ENCODE measurements around the gene SLC25A10. TPM values are rescaled to one million over a fixed set of nuclear protein-coding genes. Genes with fewer than 3 reads are reported as not detected.
"Not testable (repeated sequence)": the region's sequence is repeated elsewhere in the genome, so short reads cannot be mapped to it uniquely, and the experiment has no call there.

Gene SLC25A10, protein sequence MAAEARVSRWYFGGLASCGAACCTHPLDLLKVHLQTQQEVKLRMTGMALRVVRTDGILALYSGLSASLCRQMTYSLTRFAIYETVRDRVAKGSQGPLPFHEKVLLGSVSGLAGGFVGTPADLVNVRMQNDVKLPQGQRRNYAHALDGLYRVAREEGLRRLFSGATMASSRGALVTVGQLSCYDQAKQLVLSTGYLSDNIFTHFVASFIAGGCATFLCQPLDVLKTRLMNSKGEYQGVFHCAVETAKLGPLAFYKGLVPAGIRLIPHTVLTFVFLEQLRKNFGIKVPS
- 8.6 TPM for total RNA-seq
- long read RNA-seq, transcript SLC25A10-202 (11 exons, 1,885 nt): major isoform, 15 of 23 reads
- long read RNA-seq, partial matches to known transcripts: 2 of 23 reads
- long read RNA-seq, other reads (novel, unspliced or antisense): 6 of 23 reads

GRCh38 chr17:81711814-81712467, at the start of gene SLC25A10:
Gene SLC25A10, plus strand, starts transcription at chr17:81712284. Its CDS starts 143 bp downstream, at chr17:81712427.
- intact Hi-C loops (cut with micrococcal nuclease): no loop called here
- ATAC-seq (peak; percentile 86), DNase-seq (peak; percentile 89)

DNA sequence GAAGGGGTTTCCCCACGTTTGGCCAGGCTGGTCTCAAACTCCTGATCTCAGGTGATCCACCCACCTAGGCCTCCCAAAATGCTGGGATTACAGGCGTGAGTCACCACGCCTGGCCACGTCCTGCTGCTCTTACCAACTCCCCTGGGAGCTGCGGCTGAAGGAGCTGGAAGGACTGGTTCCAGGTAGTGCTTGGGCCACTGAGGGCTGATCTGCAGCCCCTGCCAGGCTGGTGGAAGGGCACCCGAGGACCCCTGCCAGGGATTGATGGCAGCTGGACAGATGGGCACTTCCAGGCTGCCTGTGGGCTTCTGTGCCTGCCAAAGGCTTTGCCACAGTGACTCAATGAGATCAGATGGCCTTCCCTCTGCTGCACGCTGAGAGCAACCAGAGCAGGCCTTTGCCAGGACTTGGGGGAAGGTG, 48.0 kb upstream of the SLC25A10 start:
- ATAC-seq: no peak
- DNase-seq: no peak
- intact Hi-C loops (cut with micrococcal nuclease): no loop called here

GRCh38 chr17:81665205-81666091, 46.6 kb upstream of the SLC25A10 start:
- ATAC-seq (peak; percentile 8), DNase-seq (no peak)
- intact Hi-C loops (cut with micrococcal nuclease): no loop called here

DNA sequence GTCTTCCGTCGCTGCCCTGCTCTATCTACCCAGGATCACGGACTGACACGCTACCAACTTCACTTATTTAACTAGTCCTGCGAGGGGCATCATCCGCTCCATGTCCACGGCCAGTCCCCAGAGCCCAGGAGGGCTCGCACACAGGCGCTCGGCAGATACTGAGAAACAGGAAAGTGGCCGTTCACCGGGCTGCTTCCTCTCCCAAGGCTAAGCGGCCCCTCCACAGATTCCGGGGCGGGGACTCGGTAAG, 46.1 kb upstream of the SLC25A10 start:
- intact Hi-C loops (cut with micrococcal nuclease): no loop called here
- ATAC-seq (peak; percentile 30), DNase-seq (no peak)

GRCh38 chr17:81666342-81667191, 45.5 kb upstream of the SLC25A10 start, which contains the start of the genes CCDC137 and OXLD1:
Gene CCDC137, plus strand, starts transcription at chr17:81666737. Its CDS starts 30 bp downstream, at chr17:81666767.
Gene OXLD1, minus strand, starts transcription at chr17:81666605. Its CDS starts 28 bp downstream, at chr17:81666577.
- intact Hi-C loops (cut with micrococcal nuclease): no loop called here
- peak; percentile 99 for ATAC-seq

GRCh38 chr17:81667754-81668153, 44.3 kb upstream of the SLC25A10 start:
- ATAC-seq: no peak
- DNase-seq: no peak
- intact Hi-C loops (cut with micrococcal nuclease): no loop called here

More at GRCh38 chr17:81666342-81667191, 45.5 kb upstream of the SLC25A10 start, which contains the start of the genes CCDC137 and OXLD1:
- peak; percentile 98 for DNase-seq

DNA sequence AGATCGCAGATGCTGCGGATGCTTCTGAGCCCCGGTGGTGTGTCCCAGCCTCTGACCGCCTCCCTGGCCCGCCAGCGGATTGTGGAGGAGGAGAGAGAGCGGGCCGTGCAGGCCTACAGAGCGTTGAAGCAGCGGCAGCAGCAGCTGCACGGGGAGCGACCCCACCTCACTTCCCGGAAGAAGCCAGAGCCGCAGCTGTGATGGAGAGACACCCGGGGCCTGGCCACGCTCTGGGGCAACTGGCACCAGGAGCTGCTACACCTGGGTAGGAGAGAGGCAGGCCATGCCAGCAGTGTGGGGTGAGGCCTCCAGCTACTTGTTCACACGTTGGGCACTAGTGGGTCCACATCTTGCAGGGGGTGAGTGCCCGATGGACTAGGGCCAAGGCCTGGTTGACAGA, 39.6 kb upstream of the SLC25A10 start:
- ATAC-seq (no peak), DNase-seq (no peak)
- intact Hi-C loops (cut with micrococcal nuclease): no loop called here

DNA sequence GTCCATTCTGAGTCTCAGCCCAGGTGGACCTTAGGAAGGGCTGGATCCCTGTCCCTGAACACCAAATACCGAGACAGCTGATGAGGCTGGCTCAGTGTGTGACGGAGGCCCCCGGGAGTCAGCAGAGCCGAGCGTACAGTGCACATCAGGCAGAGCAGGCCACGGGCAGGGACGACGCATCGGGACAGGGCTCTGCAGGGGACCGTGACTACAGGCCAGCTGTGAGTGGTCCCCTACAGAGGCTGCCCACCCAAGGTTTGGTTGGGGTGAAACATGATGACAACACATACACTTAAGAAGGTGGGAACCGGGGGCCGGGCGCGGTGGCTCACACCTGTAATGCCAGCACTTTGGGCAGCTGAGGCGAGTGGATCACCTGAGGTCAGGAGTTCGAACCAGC, 39.1 kb upstream of the SLC25A10 start:
- ATAC-seq (no peak), DNase-seq (no peak)
- intact Hi-C loops (cut with micrococcal nuclease): no loop called here

GRCh38 chr17:81673561-81674258, 38.4 kb upstream of the SLC25A10 start:
- ATAC-seq: no peak
- DNase-seq: no peak
- intact Hi-C loops (cut with micrococcal nuclease): no loop called here

DNA sequence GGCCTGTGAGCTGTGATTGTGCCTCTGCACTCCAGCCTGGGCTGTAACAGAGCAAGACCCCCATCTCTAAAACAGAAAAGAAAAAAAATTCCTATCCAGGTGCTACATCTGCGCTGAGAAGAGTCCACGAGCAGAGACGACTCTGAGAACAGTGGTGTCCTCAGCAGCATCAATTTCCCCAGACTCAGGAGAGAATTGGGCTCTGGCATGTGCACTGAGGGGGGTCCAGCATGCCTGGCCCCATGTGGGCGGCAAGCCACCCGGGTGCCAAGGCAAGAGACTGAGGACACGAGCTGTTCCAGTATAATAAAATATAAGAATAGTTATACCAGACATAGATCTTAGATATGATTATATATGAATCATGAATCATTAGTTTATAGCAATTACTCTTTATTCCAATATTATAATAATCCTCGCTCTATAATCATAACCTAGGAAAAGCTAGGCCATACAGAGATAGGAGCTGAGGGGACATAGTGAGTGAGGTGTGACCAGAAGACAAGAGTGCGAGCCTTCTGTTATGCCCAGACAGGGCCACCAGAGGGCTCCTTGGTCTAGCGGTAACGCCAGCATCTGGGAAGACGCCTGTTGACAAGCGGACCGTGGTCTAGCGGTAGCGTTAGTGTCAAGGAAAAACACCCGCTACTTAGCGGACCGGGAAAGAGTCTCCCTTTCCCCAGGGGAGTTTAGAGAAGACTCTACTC, 36.4 kb upstream of the SLC25A10 start:
- ATAC-seq; intact Hi-C loops (cut with micrococcal nuclease): not testable (repeated sequence)
- peak; percentile 42 for DNase-seq

DNA sequence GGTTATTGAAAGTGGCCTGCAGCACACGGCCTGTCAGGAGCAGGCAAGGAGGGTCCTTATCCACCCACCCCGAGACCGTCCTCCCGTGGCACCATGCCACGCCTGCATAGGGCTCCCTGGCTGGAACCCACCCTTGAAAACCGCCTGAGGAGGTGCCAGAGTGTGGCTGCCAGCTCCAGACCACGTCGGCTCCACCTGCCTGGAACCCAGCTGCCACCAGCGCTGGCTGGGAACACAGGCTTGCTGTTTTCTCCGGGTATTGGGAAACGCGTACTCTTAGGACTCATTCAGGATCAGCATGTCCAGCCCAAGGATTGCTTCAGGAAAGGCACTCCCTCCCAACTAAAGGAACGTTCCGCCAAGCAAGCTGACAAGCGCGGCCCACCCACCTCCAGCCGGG, 35.2 kb upstream of the SLC25A10 start:
- ATAC-seq (no peak), DNase-seq (no peak)
- intact Hi-C loops (cut with micrococcal nuclease): no loop called here

DNA sequence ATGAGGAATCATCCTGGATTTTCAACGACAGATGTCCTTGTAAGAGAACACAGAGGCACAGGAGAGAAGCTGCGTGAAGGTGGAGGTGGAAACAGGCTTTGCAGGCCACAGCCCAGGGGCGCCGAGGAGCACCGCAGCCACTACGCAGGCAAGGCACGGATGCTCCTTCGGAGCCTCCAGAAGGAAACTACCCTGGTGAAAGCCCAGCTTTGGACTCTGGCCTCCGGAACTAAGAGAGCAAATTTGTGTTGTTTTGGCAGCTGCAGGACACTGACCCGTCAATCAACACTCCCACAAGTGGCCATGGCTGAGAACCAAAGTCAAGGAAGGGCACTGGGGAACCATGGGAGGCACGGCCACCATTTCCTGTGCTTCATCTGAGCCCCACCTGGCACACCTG, 31.9 kb upstream of the SLC25A10 start:
- ATAC-seq: no peak
- no peak for DNase-seq
- intact Hi-C loops (cut with micrococcal nuclease): no loop called here

DNA sequence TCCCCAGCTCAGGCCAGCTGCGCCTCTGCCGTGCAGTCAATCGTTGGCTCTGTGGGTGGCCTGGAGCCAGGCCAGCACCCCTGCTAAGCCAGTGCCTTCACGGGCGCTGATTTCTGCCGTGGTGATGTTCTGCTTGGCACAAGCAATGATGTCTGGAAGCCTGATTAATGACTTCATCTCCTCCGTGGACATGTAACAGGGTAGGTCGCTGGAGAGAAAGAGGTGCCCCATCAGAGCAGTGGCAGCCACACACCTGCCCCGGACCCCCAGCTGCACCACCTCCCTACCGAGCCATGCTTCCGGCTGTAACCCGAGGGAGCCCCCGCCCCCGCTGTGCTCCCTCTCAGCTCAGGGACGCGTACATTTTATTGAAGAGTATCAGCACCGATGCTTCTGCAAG, 30.4 kb upstream of the SLC25A10 start:
- intact Hi-C loops (cut with micrococcal nuclease): no loop called here
- ATAC-seq (no peak), DNase-seq (no peak)

GRCh38 chr17:81682565-81683207, 29.4 kb upstream of the SLC25A10 start:
- ATAC-seq (no peak), DNase-seq (no peak)
- intact Hi-C loops (cut with micrococcal nuclease): no loop called here

GRCh38 chr17:81683208-81683583, 28.9 kb upstream of the SLC25A10 start:
- DNase-seq (no peak), ATAC-seq (peak; percentile 34)
- intact Hi-C loops (cut with micrococcal nuclease): no loop called here

GRCh38 chr17:81683584-81684441, 28.3 kb upstream of the SLC25A10 start, which contains the start of the genes ARL16 and HGS:
Gene ARL16, minus strand, starts transcription at chr17:81683797. Its CDS starts 44 bp downstream, at chr17:81683753.
Gene HGS, plus strand, starts transcription at chr17:81684011. Its CDS starts 56 bp downstream, at chr17:81684067.
- DNase-seq: peak; percentile 99
- intact Hi-C loops (cut with micrococcal nuclease): no loop called here
- ATAC-seq: peak; percentile 99

Data from left ventricle myocardium superior (tissue), 1 donor.